GM12878 (cell line): ENCODE data around the gene SLCO4A1.

Source experiments
- BCL3 ChIP-seq: IDR thresholded peaks from 2 replicates; pipeline ENCODE4 v1.6.1; 2011; ENCODE audit warnings: borderline replicate concordance, low read depth, mild to moderate bottlenecking, moderate library complexity, low read length; ENCODE audit not compliant: insufficient read depth, poor library complexity, severe bottlenecking
- BHLHE40 ChIP-seq, 2 experiments: fragments of 450-650 bp in 1 of 2; IDR thresholded peaks; 2 replicates each; pipeline ENCODE4 v1.6.1; 2011 to 2017; ENCODE audit warnings: low read depth in 2 of 2, borderline replicate concordance in 1 of 2, improper control_type of control experiment in 1 of 2, low read length in 1 of 2, mild to moderate bottlenecking in 1 of 2
- POLR2A ChIP-seq: IDR thresholded peaks from 2 replicates; pipeline ENCODE4 v1.6.1; 2011; ENCODE audit warnings: low read depth, mild to moderate bottlenecking, low read length

GRCh38 chr20:62696989-62697388, 54.7 kb downstream of the SLCO4A1 start:
- TF ChIP-seq BHLHE40 (IDR thresholded peaks at IDR 0.05; ENCODE audit: borderline replicate concordance in 1 of 2, low read depth in 2 of 2, low read length in 1 of 2), result no peak
- TF ChIP-seq BCL3, result no peak
- no peak for TF ChIP-seq POLR2A
